HG03432 (cell line): ENCODE measurements around the gene IL22.
"Not testable (repeated sequence)": the region's sequence is repeated elsewhere in the genome, so short reads cannot be mapped to it uniquely, and the experiment has no call there.

ENCODE experiments used
- ATAC-seq: cut with Tn5 transposase; IDR thresholded peaks from one replicate; pipeline ENCODE4 v1.9.1; 2021; ENCODE audit warnings: mild to moderate bottlenecking, moderate library complexity; ENCODE audit not compliant: unreplicated experiment

Gene IL22

DNA sequence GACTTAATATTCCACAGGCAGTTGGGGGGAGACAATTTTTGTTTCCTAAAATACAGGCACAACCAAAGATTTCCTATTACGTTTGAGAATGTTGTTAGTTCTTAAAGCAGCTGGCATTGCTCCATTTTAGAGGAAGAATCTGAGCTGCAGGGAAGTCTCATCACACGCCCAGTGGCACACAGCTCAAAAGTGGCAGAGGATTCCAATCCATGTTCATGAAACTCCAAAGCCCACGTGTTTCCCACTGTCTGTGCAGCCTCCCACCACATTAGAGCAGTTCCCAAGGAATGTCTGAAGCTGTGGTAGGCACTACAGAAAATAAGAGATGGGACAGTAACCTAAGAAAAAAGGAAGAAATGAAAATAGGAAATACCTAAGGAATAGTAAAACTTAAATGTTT lies 21.7 kb downstream of the IL22 start:
- no peak for ATAC-seq

DNA sequence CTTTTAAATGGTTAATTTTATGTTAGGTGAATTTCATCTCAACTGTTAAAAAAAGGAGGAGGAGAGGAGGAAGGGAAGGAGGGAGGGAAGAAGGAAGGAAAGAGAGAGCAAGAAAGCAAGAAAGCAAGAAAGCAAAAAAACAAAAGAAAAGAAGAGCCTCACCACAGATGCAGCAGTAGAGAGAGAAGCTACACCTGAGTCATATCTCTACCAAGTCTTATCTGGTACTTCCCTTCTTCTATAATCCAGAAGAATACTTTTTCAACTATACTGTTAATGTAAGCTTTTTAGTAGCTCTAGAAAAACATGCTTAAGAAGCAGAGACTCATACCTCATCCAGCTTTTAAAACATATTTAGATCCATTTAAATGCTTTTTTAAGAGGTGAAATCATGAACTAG lies 22.2 kb downstream of the IL22 start:
- ATAC-seq, result no peak

DNA sequence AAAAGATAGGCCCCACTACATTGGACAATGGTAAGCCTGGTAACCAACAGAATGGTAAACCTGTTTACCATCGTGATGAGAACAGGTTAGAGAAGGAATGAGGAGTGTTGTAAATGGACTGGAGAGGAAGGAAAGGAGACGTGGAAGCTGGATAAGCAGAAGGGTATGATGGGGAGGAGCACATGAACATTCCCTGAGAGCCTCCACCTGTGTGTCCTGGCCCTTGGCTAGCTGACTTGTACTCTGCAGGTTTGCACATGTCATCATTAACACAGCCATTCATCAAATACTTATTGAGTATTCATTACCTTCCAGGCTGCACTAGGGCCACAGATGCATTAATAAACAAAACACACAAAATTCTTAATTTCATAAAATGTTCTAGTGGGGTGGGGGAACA lies 23.4 kb downstream of the IL22 start:
- no peak for ATAC-seq

DNA sequence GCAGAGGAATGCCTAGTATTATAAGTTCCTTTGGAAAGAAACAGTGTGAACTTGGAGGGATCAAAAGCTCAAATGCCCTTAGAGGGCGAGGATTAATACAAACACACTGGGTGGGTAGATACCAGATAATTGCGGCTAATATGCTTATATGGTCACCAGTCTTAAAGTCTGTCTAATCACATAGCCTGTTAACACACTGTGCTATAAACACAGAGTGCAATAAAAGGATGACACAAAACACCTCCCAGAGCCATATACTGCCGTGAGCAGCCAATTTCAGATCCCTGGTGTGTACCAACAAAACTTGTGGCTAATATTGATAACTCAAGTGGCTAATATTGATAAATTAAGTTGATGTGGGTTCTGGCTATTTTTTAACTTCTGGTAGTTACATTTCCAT lies 26.0 kb downstream of the IL22 start:
- ATAC-seq, result no peak

DNA sequence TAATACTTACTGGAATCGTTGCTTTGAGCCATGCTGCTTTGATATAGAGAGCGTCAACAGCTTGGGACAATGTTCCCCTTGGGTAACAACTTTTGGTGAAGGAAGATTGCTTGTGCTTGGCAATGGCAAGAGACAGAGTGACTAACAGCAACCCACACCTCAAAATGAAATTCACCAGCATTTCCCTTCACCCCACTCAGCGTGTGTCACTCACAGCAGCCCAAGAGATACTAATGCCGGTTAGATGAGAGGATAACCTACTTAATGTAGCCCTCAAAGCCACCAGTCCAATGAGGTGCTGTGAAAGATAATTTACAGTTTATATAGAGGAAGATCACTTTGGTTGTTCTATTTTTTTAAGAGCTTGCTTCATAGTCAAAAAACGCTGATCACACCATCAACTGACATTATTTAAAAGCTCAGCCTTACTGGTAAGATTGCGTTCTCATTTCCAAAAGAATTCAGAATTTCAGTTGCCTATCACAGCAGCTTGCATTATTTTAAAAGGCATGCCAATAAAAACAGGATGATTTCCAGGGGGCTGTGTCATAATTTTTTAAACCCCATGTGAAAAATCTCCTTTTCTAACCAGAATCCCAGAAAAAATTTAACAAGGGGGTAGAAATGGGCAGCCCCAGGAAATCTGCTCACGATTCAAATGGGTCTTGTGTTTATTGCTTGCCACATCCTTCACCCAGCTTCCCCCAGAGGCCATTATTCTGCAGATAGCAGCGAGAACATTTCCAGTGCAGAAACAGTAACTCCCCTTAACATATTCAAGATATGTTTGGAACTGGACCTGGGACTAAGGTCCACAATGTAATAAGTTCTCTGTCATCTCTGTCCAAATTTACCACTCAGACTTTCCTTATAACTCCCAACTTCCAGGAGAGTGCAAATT lies 27.6 kb downstream of the IL22 start, which contains the start of gene IL26:
Gene IL26, minus strand, starts transcription at position 235 of the 901 bp plus-strand sequence. Its CDS starts 54 bp downstream, at position 181.
- no peak for ATAC-seq

DNA sequence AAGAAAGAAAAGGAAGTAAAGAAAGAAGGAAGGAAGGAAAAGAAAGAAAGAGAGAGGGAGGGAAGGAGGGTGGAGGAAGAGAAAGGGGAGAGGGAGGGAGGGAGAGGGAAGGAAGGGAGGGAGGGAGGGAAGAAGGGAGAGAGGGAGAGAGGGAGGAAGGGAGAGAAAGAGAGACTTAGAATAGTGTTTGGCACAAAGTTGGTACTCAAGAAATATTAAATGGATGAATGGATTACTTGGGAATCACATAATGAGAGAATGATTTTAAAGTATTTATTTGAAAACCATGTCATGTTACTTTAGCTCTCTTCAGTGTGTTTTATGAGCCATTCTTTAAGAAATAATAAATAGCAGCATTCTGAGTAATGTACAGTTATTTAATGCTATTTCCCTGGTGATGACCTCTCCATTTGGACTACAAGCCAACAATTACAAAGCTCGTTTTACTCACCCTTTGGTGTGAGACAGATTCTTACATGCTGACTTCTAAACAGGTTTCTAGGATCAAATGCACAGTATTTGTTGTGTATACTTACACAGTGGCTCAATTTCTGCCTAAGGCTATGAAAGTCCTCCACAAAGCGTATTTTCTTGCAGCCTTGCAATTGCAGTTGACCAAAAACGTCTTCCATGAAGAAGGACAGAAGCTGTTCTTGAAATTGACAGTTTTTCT lies 28.7 kb downstream of the IL22 start:
- no peak for ATAC-seq

DNA sequence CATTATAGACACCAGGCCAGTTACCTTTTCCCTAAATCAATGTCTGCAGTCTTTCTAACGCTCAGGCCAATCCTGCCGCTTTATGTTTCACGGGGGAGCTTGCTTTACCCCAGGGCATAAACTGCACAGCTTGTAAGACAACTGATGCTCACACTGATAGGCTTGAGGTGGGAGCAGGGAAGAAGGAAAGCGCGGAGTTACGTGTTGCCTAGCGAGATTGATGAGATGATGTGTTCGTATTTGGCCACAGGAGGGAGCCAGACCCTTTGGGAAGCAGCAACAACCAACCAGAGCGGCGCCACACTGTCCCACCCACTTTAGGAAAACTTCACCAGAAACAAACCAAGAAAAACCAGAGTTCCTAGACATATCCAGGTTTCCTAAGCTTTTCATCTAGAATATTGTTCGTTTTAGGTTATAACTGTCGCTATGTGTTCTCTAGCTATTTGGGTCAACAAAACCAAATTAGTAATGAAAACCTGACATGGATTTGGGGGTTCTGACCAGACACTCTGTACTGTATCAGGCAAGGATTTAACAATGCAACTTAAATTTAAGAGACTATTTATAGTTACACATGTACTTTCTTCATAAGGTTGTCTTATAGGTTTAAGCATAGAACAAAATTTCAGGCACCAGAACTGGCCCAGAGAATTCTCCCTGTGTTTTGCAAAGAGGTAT lies 30.2 kb downstream of the IL22 start:
- peak; percentile 94 for ATAC-seq

DNA sequence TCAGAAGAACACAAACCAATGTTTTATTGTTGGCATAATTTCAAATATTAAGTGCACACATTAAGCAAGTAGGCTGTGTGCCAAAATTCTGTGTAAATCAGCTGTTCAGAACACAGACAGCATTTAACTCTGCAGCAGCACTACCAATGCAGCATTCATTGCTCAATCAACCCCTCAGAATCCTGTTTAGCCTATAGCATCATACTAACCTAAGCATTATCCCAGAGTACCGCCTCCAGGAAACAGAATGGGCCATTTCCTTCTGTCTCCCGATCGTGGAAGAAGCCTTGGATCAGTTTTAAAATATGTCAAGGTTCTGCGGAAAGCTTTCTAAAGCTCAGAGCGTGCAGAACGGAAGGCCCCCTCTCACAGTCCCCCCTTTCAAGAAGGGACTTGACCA lies 31.1 kb downstream of the IL22 start:
- no peak for ATAC-seq

DNA sequence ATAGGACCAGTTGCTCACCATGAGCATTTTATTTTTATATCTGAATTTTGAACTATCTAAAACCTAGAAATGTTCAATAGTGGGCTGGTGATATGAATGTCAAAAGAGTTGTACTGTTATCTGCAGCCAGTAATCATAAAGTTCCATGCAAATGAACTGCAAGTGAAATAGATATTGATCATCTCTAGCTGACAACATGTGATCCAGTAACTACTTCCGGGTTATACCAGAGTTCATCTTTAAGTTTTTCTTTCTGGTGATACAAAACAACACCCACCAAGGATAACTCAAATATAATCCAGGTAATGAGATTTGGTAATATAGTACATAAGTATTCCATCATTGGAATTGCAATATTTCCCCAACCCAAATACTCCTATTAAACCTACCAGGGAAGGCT lies 31.9 kb downstream of the IL22 start:
- ATAC-seq, result no peak

DNA sequence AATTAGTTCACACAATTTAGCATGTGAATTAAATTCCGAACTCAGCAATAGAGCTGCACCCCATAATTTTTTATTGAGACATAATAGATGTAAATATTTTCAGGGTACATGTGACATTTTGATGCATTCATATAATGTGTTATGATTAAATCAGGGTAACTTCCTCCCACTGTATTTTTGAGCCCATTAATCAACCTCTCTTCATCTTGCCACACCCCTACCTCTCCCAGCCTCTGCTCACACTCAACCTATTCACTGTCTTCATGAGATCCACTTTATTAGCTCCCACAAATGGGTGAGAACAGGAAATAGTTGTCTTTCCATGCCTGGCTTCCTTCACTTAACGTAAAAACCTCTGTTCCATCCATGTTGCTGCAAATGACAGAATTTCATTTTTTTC lies 42.5 kb downstream of the IL22 start:
- ATAC-seq, result no peak

DNA sequence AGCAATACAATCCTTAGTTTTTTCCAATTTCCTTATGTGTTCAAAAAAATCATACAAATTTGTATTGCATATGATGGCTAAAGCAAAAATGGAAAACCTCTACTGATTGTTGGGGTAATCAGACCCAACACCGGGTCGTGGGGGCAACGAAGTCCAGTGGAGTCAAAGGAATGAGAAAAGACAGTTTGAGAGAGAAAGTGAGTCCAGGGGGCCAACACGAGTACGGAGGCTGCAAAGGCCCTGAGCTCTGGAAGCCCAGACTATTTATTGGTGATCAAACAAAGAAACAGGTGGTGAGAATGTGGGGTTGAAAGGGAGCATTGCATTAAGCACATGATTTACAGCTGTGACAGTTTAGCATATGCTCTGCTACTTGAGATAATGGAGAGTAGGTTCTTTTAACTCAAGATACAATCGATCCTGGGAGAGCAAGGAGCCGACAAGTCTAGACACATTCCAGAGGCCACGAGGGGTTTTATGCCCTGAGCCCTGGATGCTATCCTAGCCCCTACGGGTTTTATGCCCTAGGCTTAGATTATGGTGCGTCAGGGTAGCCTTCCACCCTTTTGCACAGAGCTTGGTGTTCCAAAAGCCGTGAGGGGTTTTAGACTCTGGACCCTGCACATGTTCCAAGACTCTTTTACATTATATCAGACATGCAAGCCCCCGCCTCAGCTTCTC lies 44.2 kb downstream of the IL22 start:
- not testable (repeated sequence) for ATAC-seq

DNA sequence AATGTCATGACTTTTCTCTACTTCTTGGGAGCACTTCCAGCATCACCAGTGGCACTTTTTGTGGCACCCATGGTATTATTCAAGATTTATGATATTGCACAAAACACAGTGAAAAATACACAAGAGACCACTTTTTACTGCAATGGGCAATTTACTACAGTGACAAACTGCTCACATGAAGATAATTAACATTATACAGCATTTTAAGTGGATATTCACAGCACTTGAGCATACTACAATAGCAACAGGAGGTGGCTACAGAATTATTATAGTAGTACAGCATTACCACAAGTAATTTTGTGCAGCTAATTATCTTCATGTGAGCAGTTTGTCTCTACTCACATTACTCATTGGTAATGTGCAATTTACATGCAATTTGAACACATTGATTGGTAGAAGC lies 46.1 kb downstream of the IL22 start:
- ATAC-seq, result no peak

DNA sequence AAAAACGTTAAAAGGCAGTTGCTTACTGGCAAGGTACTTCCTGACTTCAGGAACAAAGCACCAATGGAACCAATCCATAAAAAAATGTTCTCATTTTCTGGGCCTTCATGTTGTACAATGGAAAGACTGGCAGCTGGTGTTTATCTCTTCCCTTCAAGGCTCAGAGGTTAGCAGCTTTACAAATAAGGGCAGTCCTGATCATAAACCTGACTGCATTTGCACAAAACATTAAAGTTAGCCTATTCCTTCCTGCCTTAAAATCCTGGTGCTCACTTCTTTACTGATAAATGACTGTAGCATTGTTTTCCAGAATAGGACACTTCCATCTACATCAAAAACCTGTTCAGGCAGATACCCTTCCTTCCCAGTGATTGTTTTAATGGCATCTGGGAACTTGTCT lies 47.0 kb downstream of the IL22 start:
- no peak for ATAC-seq

DNA sequence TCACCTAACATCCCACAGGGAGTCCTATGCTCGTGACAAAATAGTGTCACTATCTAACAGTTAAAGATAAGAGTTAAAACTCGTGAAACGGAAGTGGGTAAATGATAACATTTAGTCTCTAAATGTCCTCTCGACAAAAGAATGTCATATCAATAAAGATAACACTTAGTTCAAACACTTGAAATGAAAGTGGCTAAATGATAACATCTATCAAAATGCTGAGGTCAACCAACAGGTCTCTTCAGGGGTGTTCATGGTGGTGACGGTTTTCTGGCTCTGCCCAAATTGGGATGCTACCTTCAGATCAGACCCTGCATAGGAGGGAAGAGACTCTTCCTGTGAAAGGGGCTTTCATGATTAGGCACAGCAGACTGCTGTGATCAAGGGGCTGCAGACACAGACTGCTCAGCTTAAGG lies 49.9 kb downstream of the IL22 start:
- ATAC-seq, result no peak

DNA sequence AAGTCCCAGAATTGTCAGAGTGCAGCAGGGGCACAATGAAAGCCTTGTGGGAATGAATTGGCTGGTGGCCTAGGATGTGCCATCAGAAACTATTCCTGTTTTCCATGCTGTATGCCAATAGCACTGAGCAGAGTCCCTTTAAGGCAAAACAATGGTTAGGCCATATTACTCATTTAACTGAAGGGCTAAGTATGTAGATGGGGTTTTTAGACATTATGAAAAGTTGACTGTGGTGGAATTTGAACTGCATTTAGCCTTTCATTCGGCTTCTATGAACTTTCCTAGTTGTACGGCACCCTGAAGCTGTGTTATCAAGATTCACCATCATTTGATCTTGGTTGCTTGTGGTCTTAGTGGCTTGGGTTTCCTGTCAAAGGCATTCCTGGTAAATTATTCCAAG lies 52.5 kb downstream of the IL22 start:
- no peak for ATAC-seq

DNA sequence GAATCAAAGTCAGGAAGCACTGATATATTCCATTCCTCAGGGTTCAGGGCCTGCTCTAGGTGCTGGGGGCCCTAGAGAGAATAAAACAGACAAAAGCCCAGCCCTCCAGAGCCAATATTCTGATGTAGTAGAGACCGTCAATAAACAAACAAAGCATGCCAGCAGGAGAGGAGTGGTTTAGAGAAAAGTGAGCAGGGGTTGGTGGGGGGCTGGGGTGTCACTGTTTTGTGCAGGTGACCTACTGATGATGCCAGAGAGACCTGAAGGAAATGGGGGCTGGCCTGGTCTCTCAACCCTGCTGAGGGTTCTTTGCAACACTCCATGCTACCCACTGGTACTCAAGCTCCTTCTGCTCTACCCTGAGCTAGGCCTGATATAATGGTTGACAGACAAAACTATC lies 54.3 kb downstream of the IL22 start:
- no peak for ATAC-seq

DNA sequence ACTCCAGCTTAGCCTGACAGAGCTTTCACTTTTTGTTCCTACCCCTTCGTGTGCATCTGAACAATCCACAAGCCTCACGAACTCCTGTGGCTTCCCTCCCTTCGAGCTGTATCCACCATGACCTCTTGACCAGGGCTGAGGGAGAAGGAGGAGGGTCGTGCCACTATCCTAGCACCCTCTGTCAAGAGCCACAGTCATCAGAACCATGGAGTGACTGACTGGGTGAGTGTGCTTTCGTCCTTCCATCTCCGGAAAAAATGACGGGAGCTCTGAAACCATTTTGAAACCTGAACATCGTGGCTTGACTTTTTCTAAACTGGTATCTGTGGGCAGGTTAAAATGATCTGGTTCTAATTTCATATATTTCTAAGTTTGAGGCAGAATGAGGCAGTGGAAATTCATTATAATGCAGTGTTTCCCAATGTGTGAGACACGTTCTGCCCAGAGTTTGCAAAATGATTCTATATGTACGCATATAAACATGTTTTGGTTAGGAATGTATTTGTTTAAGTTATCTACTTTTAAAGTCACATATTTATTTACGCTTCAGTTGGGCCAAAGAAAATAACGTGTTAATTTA lies 54.8 kb downstream of the IL22 start:
- no peak for ATAC-seq
